Activated naive CD4-positive, alpha-beta T cell treated with anti-CD3 and anti-CD28 coated beads, Interleukin-2, amount 10 ng/mL, durations not matched to agents 7 days and 5 days (primary cell): ENCODE data around the gene DCTN2.
A peak's percentile ranks its signal among the peaks of the same experiment; 100 is the strongest.
"Not testable (repeated sequence)": the region's sequence is repeated elsewhere in the genome, so short reads cannot be mapped to it uniquely, and the experiment has no call there.

Experiments used
- CTCF ChIA-PET: fragments of 350-600 bp; sonication (Branson Sonifier 250); formaldehyde crosslinking; loops from one replicate; lab custom pipeline; 2021; ENCODE audit warnings: antibody characterized with exemption; lab: Charles Lee
- DNase-seq: peaks from one replicate; pipeline ENCODE4 v3.0.0-alpha.2; 2020
- H3K27ac Mint-ChIP-seq: one replicate; pipeline ENCODE4 v1.8.0; 2021; ENCODE audit warnings: mild to moderate bottlenecking, moderate library complexity, mixed read lengths
- H3K27me3 Mint-ChIP-seq: one replicate; pipeline ENCODE4 v1.8.0; 2021; ENCODE audit warnings: mild to moderate bottlenecking, mixed read lengths
- H3K36me3 Mint-ChIP-seq: one replicate; pipeline ENCODE4 v1.8.0; 2021; ENCODE audit warnings: mixed read lengths
- H3K4me1 Mint-ChIP-seq: one replicate; pipeline ENCODE4 v1.8.0; 2021; ENCODE audit warnings: mixed read lengths
- H3K4me3 Mint-ChIP-seq: one replicate; pipeline ENCODE4 v1.8.0; 2021; ENCODE audit warnings: mild to moderate bottlenecking, moderate library complexity, mixed read lengths
- H3K9me3 Mint-ChIP-seq: one replicate; pipeline ENCODE4 v1.8.0; 2021; ENCODE audit warnings: mixed read lengths

Gene DCTN2

DNA sequence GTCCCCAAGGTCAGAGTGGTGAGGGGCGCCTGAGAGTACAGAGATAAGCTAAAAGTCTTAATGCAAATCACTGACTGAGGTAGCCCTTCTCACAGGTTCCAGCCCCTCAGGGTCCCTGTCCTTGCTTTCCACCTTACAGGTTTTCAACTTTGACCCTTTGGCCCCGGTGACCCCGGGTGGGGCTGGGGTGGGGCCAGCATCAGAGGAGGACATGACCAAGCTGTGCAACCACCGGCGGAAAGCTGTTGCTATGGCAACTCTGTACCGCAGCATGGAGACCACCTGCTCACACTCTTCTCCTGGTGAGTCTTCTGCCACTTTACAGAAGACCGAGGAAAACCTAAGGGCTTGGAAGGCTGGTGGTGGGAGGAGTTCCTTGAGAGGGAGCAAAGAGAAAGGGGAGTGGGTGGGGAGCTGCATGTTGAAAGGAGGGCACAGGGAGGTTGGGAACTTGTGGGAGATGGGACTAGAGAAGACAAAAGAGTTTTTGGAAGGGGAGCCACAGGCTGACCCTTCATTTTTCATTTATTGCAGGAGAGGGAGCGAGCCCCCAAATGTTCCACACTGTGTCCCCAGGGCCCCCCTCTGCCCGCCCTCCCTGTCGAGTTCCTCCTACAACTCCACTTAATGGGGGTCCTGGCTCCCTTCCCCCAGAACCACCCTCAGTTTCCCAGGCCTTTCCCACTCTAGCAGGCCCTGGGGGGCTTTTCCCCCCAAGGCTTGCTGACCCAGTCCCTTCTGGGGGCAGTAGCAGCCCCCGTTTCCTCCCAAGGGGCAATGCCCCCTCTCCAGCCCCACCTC lies 22.0 kb downstream of the DCTN2 start:
- H3K27ac Mint-ChIP-seq, result peak overlapping the region; percentile 33
- CTCF ChIA-PET, result interaction anchor here (0.8 to 1.6 kb wide), 3 partner anchors 9 to 58 kb away, joined by 3 to 6 read pairs (median 3); no protein-coding TSS in a partner anchor
- DNase-seq, result no peak
- H3K4me1 Mint-ChIP-seq, result peaks cover 47% of the 10 kb centered on the region
- peaks cover 5% of the 10 kb centered on the region for H3K27me3 Mint-ChIP-seq
- peaks cover 33% of the 10 kb centered on the region for H3K36me3 Mint-ChIP-seq
- peak overlapping the region; percentile 99 for H3K4me3 Mint-ChIP-seq
- H3K9me3 Mint-ChIP-seq, result no peaks in the 10 kb centered on the region

DNA sequence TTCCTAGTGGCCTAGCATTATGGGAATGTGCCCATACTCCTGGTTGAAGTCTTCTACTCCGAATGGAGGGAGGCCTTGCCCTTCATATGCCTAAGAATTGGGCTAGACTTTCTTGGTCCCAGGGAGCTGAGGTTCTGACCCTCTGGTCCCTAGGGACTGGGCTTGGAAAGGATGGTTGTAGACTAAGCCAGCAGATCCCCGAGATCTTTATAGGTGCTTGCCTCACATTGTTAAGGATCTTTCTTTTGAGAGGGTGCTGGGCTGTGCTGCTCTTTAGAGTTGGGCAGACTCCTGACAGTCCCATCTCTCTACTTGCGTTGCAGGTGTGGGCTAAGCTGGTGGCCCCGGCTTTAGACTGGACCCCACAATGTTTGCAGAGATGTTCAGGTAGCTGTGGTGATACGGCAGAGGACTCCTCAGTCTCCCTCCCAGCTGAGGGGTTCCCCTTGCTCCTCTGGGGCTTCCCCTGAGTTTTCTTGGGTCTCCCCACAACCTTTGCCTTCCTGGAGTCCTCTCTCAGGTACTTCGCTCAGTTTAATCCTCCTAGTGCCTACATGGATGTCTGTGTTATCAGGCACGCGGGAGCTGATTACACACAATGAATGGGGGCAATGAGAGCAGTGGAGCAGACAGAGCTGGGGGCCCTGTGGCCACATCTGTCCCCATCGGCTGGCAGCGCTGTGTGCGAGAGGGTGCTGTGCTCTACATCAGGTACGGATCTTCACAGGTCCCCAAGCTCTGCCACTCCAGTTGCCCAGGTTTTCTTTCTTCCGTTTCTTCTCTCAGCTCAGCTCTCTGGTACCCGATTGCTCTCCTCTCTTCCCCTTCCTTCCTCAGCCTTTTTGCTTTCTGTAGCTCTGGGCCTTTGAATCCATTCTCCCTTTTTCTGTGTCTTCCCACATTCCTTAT lies 23.0 kb downstream of the DCTN2 start:
- H3K36me3 Mint-ChIP-seq, result peaks cover 34% of the 10 kb centered on the region
- CTCF ChIA-PET, result interaction anchor here (0.8 to 1.6 kb wide), 6 partner anchors 10 to 97 kb away, joined by 3 to 6 read pairs (median 3); partner anchors contain the start of gene DCTN2

DNA sequence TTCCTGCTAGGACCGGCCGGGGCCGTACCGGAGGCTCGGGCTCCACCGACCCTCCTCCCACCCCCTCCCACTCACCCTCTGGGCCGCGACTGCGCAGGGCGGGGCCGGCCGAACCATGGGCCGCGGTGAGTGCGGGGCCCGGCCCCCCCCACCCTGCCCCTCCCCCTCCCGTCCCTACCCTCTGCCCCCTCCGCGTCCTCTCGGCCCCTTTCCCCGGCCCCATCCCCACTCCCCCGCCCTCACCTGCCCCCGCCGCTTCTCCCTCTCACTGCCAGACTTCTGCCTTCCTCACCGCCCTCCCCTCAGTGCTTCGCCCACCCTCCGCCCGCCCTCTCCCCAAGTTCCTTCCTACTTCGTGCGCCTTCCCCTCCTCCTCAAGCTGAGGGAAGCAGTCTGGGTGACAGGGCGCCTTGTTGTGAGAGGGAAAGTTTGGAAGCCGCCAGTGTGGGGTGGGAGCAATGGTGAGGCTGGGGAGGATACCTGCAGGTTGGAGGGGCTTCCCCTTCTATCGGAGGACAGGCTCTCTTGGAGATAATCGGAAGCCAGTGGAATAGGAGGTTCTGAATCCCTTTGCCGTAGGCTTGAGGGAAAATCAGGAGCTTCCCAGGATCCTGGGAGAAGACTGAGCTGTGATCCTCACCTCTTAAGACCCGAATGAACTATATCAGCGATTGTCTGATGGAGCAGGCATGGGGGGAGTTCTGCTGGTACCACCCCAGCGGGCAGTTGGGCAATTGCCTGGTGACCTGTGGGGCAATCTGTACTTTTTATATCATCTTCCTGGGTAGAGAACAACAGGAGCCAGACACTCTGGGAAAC lies 23.9 kb downstream of the DCTN2 start:
- H3K36me3 Mint-ChIP-seq, result peaks cover 40% of the 10 kb centered on the region
- H3K9me3 Mint-ChIP-seq, result no peaks in the 10 kb centered on the region
- peak overlapping the region; percentile 99 for H3K4me3 Mint-ChIP-seq
- peak overlapping the region; percentile 91 for H3K27ac Mint-ChIP-seq
- peaks cover 60% of the 10 kb centered on the region for H3K4me1 Mint-ChIP-seq
- DNase-seq, result peak; percentile 69
- peaks cover 5% of the 10 kb centered on the region for H3K27me3 Mint-ChIP-seq
- CTCF ChIA-PET, result interaction anchor here (1.2 to 1.6 kb wide), 4 partner anchors 11 to 98 kb away, joined by 3 to 6 read pairs (median 4); partner anchors contain the start of gene DCTN2

More for the DNA sequence above, 23.0 kb downstream of the DCTN2 start:
- H3K27ac Mint-ChIP-seq, result peak overlapping the region; percentile 91
- DNase-seq, result no peak
- H3K4me3 Mint-ChIP-seq, result peak overlapping the region; percentile 99
- no peaks in the 10 kb centered on the region for H3K9me3 Mint-ChIP-seq
- peaks cover 53% of the 10 kb centered on the region for H3K4me1 Mint-ChIP-seq
- peaks cover 5% of the 10 kb centered on the region for H3K27me3 Mint-ChIP-seq

DNA sequence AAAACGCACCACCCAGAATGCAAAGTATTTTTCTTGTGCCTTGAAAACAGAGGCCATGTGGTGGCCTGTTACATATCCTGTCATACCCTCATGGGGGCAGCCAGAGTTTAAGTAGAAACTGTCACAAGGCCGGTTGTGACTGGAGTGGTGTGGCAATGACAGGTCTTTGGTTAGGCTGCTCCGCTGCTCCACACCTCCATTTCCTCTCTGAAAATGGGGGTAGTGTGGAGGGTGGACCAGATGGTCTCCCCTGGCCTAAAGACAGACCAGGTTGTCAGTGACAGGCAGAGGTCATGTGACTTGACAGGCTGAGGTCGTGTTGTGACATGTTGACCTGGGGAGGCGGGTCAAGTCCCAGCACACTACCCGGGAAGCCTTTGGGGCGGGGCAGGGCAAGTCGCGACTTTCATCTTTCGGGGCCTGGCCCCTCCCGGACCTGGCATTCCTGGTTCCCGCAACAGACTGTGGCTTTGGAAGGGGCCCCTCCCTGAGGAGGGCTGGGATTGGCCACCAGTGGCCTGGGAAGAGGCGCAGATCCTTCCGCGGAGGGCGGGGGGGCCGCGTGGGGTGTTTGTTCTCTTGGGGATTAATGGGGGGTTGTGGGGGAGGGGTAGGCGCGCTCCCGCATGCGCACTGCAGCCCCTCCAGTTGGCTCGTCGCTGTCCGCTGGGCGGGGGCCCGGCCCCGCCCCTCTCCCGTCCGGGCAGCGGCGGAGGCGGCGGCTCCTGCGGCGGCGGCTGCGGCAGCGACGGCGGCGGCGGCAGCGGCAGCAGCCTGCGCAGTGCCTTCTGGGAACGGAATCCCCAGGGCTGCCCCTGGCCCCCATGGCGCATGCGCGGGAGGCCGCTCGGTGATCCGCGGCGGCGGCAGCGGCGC lies 24.7 kb downstream of the DCTN2 start, which contains the start of gene MBD6:
MBD6 (plus strand) TSS at position 814 of the 876 bp plus-strand sequence. CDS start 1,480 bp downstream, outside the sequence.
- CTCF ChIA-PET, result no interaction called here
- Mint-ChIP-seq H3K9me3 (no peaks in the 10 kb centered on the region), H3K36me3 (peaks cover 44% of the 10 kb centered on the region), H3K4me1 (peaks cover 68% of the 10 kb centered on the region), H3K4me3 (peak within 1 kb of the TSS; percentile 99), H3K27me3 (peaks cover 5% of the 10 kb centered on the region), H3K27ac (peak within 1 kb of the TSS; percentile 100)
- DNase-seq, result peak; percentile 93

DNA sequence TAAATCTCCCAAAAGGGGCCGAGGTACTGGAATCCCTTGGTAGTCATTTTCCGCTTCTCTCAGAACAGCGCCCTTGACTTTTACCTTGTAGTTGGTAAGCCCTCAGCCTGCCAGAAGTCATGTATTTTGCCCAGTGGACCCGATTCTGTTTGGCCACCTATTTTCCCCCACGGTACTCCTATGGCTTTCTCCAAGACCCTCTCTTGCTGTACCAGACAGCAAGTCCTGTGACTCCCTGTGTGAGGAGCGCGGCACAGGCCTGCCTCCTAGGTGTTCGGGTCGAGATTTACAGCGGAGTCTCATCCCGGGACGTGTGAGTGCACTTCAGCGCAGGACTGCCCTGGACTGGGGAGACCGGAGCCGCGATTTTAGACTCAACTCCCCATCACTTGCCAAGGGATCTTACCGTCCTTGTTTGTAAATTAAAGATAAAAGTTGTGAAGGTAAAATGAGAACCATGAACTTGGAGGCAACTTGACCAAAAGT lies 25.4 kb downstream of the DCTN2 start:
- Mint-ChIP-seq H3K36me3 (peaks cover 47% of the 10 kb centered on the region), H3K27ac (peak overlapping the region; percentile 100), H3K9me3 (no peaks in the 10 kb centered on the region), H3K4me3 (peak overlapping the region; percentile 96), H3K4me1 (peaks cover 69% of the 10 kb centered on the region), H3K27me3 (peaks cover 5% of the 10 kb centered on the region)
- DNase-seq, result peak; percentile 40
- CTCF ChIA-PET, result no interaction called here

DNA sequence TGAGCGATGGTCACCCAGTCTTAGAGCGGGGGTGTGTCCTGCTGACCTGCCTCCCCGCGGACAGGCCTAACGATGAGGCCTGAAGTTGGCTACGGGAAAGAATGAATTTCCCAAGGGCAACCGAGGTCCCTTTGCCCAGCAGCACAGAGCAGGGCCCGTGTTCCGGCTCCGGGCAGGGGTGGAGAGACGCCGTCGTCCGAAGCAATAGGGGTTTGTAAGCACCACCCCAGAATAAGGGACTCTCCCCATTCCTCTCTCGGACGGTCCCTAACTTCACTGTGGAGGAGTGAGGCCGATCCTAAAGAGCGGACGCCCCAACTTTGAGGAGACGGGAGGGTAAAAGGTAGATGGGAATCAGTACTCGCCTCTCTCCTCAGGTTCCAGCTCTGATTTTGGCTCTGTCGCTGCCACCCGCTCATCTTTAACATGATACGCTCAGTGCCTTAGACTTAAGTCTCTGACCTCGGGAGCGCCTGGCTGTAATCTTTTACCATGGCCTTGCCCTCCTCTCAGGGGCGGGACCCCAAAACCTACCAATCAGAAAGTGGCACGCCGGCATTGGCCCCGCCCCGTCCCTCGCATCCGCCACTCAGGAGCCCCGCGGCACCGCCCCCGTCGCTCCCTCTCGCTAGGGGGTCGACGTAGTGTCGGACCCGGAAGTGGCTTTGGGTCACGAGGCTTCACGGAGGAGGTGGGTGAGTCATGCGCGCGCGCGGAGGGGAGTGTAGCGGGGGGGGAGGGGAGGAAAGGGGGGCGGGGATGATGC lies 26.8 kb downstream of the DCTN2 start, which contains the start of gene DDIT3:
DDIT3 (minus strand) TSS at position 462 of the 766 bp plus-strand sequence. CDS start 3,108 bp downstream, outside the sequence.
- CTCF ChIA-PET, result interaction anchor here (0.6 to 1.0 kb wide), 3 partner anchors 34 to 236 kb away, joined by 3 read pairs; no protein-coding TSS in a partner anchor
- Mint-ChIP-seq H3K27me3 (peaks cover 5% of the 10 kb centered on the region), H3K9me3 (no peaks in the 10 kb centered on the region), H3K27ac (peak within 1 kb of the TSS; percentile 100), H3K4me3 (peak within 1 kb of the TSS; percentile 96), H3K4me1 (peaks cover 61% of the 10 kb centered on the region), H3K36me3 (peaks cover 58% of the 10 kb centered on the region)
- DNase-seq, result peak; percentile 99

DNA sequence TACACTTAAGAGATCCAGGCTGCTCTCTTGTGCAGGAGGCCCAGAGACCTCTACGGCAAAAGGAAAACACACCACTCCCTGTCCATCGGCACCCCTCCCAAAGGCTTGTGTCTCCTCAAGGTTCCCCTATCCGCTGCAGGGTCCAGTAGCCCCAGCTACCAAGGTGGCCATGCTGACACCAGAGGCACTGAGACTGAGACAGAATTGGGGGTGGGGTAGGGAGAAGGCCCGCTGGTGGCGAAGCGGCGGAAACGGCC lies 27.3 kb downstream of the DCTN2 start:
- H3K27me3 Mint-ChIP-seq, result peaks cover 5% of the 10 kb centered on the region
- no peak for DNase-seq
- H3K36me3 Mint-ChIP-seq, result peaks cover 59% of the 10 kb centered on the region
- H3K4me1 Mint-ChIP-seq, result peaks cover 58% of the 10 kb centered on the region
- H3K27ac Mint-ChIP-seq, result peak overlapping the region; percentile 100
- H3K4me3 Mint-ChIP-seq, result peak overlapping the region; percentile 96
- CTCF ChIA-PET, result interaction anchor here (0.9 kb wide), 2 partner anchors 34 to 43 kb away, joined by 3 read pairs; no protein-coding TSS in a partner anchor
- no peaks in the 10 kb centered on the region for H3K9me3 Mint-ChIP-seq

DNA sequence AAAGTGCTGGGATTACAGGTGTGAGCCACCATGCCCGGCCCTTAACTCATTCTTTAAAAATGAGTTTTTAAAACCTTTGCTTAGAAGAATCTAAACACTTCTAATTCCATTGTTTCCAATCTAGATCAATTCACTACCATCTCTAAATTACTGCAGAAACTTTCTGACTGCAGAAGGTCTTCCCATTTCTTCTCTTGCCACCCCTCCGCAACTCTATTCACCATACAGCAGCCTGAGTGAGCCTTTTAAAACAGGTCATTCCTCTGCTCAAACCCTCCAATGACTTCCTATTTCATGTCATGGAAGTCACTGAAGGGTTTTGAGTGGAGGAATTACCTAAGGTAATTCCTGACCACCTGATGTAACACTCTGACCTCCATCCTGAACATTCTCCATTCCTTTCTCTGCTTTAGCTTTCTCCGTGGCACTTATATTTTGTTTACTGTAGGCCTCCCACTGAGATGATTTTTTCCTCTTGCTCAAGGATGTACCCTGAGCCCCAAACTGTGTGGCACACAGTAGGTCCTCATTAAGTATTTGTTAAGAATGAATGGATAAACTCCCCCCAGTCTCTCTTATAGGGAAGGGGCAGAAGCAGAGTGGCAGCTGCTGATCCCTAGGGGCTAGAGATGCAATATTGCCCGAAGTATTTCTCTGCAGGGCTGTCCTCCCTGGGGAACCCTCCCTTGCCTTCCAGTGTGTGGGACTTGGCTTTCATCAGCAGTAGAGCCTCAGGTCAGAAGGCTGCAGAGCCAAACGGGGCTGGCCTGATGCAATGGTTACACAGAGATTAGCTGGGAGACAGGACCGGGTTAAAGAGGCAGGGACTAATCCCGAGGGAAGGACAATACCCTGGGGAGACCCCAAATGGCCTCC lies 27.8 kb downstream of the DCTN2 start:
- Mint-ChIP-seq H3K27me3 (peaks cover 5% of the 10 kb centered on the region), H3K27ac (peak overlapping the region; percentile 100), H3K4me3 (peak overlapping the region; percentile 96), H3K4me1 (peaks cover 52% of the 10 kb centered on the region), H3K36me3 (peaks cover 61% of the 10 kb centered on the region), H3K9me3 (no peaks in the 10 kb centered on the region)
- CTCF ChIA-PET, result interaction anchor here (0.9 kb wide), 2 partner anchors 33 to 43 kb away, joined by 3 read pairs; no protein-coding TSS in a partner anchor
- DNase-seq, result no peak

DNA sequence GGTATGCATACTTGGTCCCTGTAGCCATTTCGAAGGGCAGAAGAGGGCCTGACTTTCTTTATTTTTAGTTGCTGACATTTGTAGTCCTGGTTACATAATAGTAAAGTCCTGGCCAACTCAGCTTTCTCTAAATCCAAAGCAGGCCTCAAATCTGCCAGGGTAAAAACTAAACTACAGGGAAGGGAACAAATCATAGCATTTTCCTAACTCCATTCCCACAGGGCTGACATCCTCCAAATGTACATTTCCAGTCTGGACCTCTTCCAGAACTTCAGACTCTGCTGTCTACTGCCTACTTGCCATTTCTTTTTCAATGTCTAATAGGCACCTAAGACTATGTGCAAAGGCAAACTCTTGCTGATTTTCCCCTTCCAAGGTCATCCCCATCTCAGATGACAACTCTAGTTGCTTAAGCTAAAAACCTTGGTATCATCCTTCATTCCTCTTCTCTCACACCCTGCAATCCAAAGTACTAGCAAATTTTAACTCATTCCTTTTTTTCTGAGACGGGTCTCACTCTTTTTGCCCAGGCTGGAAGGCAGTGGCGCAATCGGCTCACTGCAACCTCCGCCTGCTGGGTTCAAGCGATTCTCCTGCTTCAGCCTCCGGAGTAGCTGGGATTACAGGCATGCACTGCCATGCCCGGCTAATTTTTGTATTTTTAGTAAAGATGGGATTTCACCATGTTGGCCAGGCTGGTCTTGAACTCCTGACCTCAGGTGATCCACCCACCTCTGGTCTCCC lies 28.6 kb downstream of the DCTN2 start:
- H3K36me3 Mint-ChIP-seq, result peaks cover 60% of the 10 kb centered on the region
- H3K4me1 Mint-ChIP-seq, result peaks cover 44% of the 10 kb centered on the region
- peak overlapping the region; percentile 33 for H3K4me3 Mint-ChIP-seq
- CTCF ChIA-PET, result interaction anchor here (0.6 to 1.7 kb wide), 3 partner anchors 20 to 60 kb away, joined by 3 to 4 read pairs (median 3); no protein-coding TSS in a partner anchor
- no peak for DNase-seq
- H3K27me3 Mint-ChIP-seq, result peaks cover 5% of the 10 kb centered on the region
- no peaks in the 10 kb centered on the region for H3K9me3 Mint-ChIP-seq
- H3K27ac Mint-ChIP-seq, result peak overlapping the region; percentile 16

DNA sequence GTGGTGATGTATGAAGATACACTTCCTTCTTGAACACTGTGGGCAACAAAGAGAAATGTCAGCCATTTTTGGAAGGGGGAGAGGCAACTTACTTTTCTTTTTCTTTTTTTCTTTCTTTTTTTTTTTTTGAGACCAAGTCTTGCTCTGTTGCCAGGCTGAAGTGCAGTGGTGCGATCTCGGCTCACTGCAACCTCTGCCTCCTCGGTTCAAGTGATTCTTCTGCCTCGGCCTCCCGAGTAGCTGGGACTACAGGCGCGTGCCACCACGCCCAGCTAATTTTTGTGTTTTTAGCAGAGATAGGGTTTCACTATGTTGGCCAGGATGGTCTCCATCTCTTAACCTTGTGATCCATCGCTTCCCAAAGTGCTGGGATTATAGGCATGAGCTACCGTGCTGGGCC lies 29.3 kb downstream of the DCTN2 start:
- H3K27me3 Mint-ChIP-seq, H3K9me3 Mint-ChIP-seq, DNase-seq, H3K27ac Mint-ChIP-seq: not testable (repeated sequence)
- CTCF ChIA-PET, result interaction anchor here (0.6 to 1.7 kb wide), 3 partner anchors 19 to 59 kb away, joined by 3 to 4 read pairs (median 3); no protein-coding TSS in a partner anchor
- H3K4me3 Mint-ChIP-seq, result peak overlapping the region; percentile 13
- peaks cover 63% of the 10 kb centered on the region for H3K36me3 Mint-ChIP-seq
- H3K4me1 Mint-ChIP-seq, result peaks cover 41% of the 10 kb centered on the region
